Duodenal mucosa (tissue), 2 donors: ENCODE measurements around the gene COL23A1.
"Not testable (repeated sequence)": the region's sequence is repeated elsewhere in the genome, so short reads cannot be mapped to it uniquely, and the experiment has no call there.

Source experiments
- H3K27ac ChIP-seq: one replicate; pipeline ENCODE4 v1.7.0; 2013; ENCODE audit warnings: low read depth, low read length
- H3K27me3 ChIP-seq, 2 donors: one replicate each; pipeline ENCODE4 v1.7.0; 2013; ENCODE audit warnings: low read length in 2 of 2, control low read depth in 1 of 2; ENCODE audit not compliant: insufficient read depth in 2 of 2, control insufficient read depth in 1 of 2
- H3K36me3 ChIP-seq, 2 donors: one replicate each; pipeline ENCODE4 v1.7.0; 2013; ENCODE audit warnings: low read length in 2 of 2, control low read depth in 1 of 2; ENCODE audit not compliant: insufficient read depth in 2 of 2, control insufficient read depth in 1 of 2
- H3K4me1 ChIP-seq, 2 donors: one replicate each; pipeline ENCODE4 v1.7.0; 2013; ENCODE audit warnings: low read length in 2 of 2, control low read depth in 1 of 2; ENCODE audit not compliant: insufficient read depth in 2 of 2, control insufficient read depth in 1 of 2
- H3K4me3 ChIP-seq, 2 donors: one replicate each; pipeline ENCODE4 v1.7.0; 2013; ENCODE audit warnings: low read length in 2 of 2, low read depth in 1 of 2
- H3K9ac ChIP-seq, 2 donors: one replicate each; pipeline ENCODE4 v1.7.0; 2013; ENCODE audit warnings: low read length in 2 of 2, low read depth in 1 of 2
- H3K9me3 ChIP-seq, 2 donors: one replicate each; pipeline ENCODE4 v1.7.0; 2013; ENCODE audit warnings: low read length in 2 of 2, control low read depth in 1 of 2; ENCODE audit not compliant: control insufficient read depth in 1 of 2

The COL23A1 gene

GRCh38 chr5:178232124-178232919, 357.9 kb downstream of the COL23A1 start, which contains the start of gene PHYKPL:
TSS of gene PHYKPL (minus strand) at chr5:178232802. CDS start at chr5:178232550, 252 bp downstream.
- Histone ChIP-seq H3K27ac (peak within 1 kb of the TSS; percentile 93), H3K36me3 (peaks cover 31% of the 10 kb centered on the region in 2 donors), H3K9ac (peak within 1 kb of the TSS; percentile 88 to 91), H3K9me3 (no peaks in the 10 kb centered on the region), H3K4me3 (peak within 1 kb of the TSS; percentile 78 to 91), H3K27me3 (no peaks in the 10 kb centered on the region), H3K4me1 (peaks cover 48 to 53% of the 10 kb centered on the region in 2 donors)

- H3K27ac ChIP-seq = peak overlapping the region; percentile 93
- H3K4me3 ChIP-seq = peak overlapping the region; percentile 78 to 91
- peaks cover 43 to 50% of the 10 kb centered on the region in 2 donors for H3K4me1 ChIP-seq
- peak overlapping the region; percentile 88 to 91 for H3K9ac ChIP-seq
- H3K9me3 ChIP-seq = no peaks in the 10 kb centered on the region
- peaks cover 34% of the 10 kb centered on the region in 2 donors for H3K36me3 ChIP-seq
- no peaks in the 10 kb centered on the region for H3K27me3 ChIP-seq
Measured at GRCh38 chr5:178231539-178232123, 358.6 kb downstream of the COL23A1 start.

GRCh38 chr5:178230879-178231538, 359.2 kb downstream of the COL23A1 start:
- Histone ChIP-seq H3K36me3 (peaks cover 34 to 36% of the 10 kb centered on the region in 2 donors), H3K4me1 (peaks cover 39 to 48% of the 10 kb centered on the region in 2 donors), H3K9me3 (no peaks in the 10 kb centered on the region)

GRCh38 chr5:178229861-178230260, 360.3 kb downstream of the COL23A1 start:
- Histone ChIP-seq H3K36me3 (peaks cover 34 to 44% of the 10 kb centered on the region in 2 donors), H3K27me3 (no peaks in the 10 kb centered on the region), H3K27ac (no peak overlapping the region), H3K4me1 (peaks cover 39 to 47% of the 10 kb centered on the region in 2 donors), H3K9ac (peak overlapping the region in 1 of 2 donors; percentile 0), H3K9me3 (no peaks in the 10 kb centered on the region), H3K4me3 (no peak overlapping the region)

More at GRCh38 chr5:178230879-178231538, 359.2 kb downstream of the COL23A1 start:
- no peaks in the 10 kb centered on the region for H3K27me3 ChIP-seq
- H3K27ac ChIP-seq = peak overlapping the region; percentile 93
- peak overlapping the region; percentile 88 to 91 for H3K9ac ChIP-seq
- H3K4me3 ChIP-seq = peak overlapping the region; percentile 78 to 91

GRCh38 chr5:178229111-178229510, 361.1 kb downstream of the COL23A1 start:
- H3K4me3 ChIP-seq, H3K27me3 ChIP-seq, H3K9ac ChIP-seq, H3K9me3 ChIP-seq, H3K27ac ChIP-seq: not testable (repeated sequence)
- peaks cover 34 to 51% of the 10 kb centered on the region in 2 donors for H3K36me3 ChIP-seq
- H3K4me1 ChIP-seq = peaks cover 39 to 43% of the 10 kb centered on the region in 2 donors

GRCh38 chr5:178228609-178229008, 361.6 kb downstream of the COL23A1 start:
- Histone ChIP-seq H3K9ac (no peak overlapping the region), H3K4me3 (no peak overlapping the region), H3K36me3 (peaks cover 34 to 55% of the 10 kb centered on the region in 2 donors), H3K9me3 (no peaks in the 10 kb centered on the region), H3K4me1 (peaks cover 39 to 43% of the 10 kb centered on the region in 2 donors), H3K27me3 (no peaks in the 10 kb centered on the region), H3K27ac (no peak overlapping the region)

- H3K4me1 ChIP-seq = peaks cover 36 to 43% of the 10 kb centered on the region in 2 donors
- no peaks in the 10 kb centered on the region for H3K27me3 ChIP-seq
- peaks cover 41 to 57% of the 10 kb centered on the region in 2 donors for H3K36me3 ChIP-seq
- no peaks in the 10 kb centered on the region for H3K9me3 ChIP-seq
- H3K4me3 ChIP-seq = no peak overlapping the region
- no peak overlapping the region for H3K9ac ChIP-seq
- H3K27ac ChIP-seq = no peak overlapping the region
Measured at GRCh38 chr5:178227929-178228328, 362.3 kb downstream of the COL23A1 start.

GRCh38 chr5:178227138-178227659, 363.0 kb downstream of the COL23A1 start:
- Histone ChIP-seq H3K36me3 (peaks cover 48 to 65% of the 10 kb centered on the region in 2 donors), H3K4me3 (no peak overlapping the region), H3K4me1 (peaks cover 34 to 43% of the 10 kb centered on the region in 2 donors), H3K27ac (no peak overlapping the region), H3K9me3 (no peaks in the 10 kb centered on the region), H3K27me3 (no peaks in the 10 kb centered on the region), H3K9ac (no peak overlapping the region)

- H3K36me3 ChIP-seq = peaks cover 50 to 78% of the 10 kb centered on the region in 2 donors
- no peaks in the 10 kb centered on the region for H3K9me3 ChIP-seq
- H3K9ac ChIP-seq = no peak overlapping the region
- H3K4me3 ChIP-seq = no peak overlapping the region
- H3K4me1 ChIP-seq = peaks cover 19 to 26% of the 10 kb centered on the region in 2 donors
- H3K27ac ChIP-seq = no peak overlapping the region
- no peaks in the 10 kb centered on the region for H3K27me3 ChIP-seq
Measured at GRCh38 chr5:178225174-178225573, 365.0 kb downstream of the COL23A1 start.
